ENCODE measurements around the gene DDX20.

DNA sequence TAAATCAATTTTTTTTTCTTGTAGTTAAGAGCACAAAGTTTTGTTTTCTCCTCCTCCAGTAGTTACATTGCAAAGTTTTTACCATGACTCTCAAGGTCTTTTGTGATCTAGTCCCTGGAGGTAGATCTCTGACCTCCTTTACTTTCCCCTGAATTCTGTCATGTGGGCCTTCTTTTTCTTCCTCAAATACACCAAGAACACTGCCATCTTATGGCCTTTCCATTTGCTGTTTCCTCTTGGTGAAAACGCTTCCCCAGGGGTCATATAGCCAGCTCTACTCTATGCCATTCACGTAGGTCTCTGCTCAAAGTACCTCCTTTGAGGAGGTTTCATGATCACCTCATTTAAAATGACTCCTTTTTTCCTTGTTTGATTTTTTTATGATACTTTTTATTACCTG is 2.7 kb downstream of the DDX20 start:
- no peak for TF ChIP-seq EZH2 (IDR thresholded peaks at IDR 0.05; ENCODE audit: low read depth)
- TF ChIP-seq, protein P1, sequence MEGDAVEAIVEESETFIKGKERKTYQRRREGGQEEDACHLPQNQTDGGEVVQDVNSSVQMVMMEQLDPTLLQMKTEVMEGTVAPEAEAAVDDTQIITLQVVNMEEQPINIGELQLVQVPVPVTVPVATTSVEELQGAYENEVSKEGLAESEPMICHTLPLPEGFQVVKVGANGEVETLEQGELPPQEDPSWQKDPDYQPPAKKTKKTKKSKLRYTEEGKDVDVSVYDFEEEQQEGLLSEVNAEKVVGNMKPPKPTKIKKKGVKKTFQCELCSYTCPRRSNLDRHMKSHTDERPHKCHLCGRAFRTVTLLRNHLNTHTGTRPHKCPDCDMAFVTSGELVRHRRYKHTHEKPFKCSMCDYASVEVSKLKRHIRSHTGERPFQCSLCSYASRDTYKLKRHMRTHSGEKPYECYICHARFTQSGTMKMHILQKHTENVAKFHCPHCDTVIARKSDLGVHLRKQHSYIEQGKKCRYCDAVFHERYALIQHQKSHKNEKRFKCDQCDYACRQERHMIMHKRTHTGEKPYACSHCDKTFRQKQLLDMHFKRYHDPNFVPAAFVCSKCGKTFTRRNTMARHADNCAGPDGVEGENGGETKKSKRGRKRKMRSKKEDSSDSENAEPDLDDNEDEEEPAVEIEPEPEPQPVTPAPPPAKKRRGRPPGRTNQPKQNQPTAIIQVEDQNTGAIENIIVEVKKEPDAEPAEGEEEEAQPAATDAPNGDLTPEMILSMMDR (conservative IDR thresholded peaks at IDR 0.05) = no peak; the same call in 1 of the 2 replicates

All from PC-9 (cell line).